Pulmonary artery endothelial cell (primary cell): ENCODE results near the gene LMNTD1. TPM values are rescaled to one million over a fixed set of nuclear protein-coding genes. Genes with fewer than 3 reads are reported as not detected.
"Not testable (repeated sequence)": the region's sequence is repeated elsewhere in the genome, so short reads cannot be mapped to it uniquely, and the experiment has no call there.

Experiments
- DNase-seq: peaks from one replicate; pipeline ENCODE4 v3.0.0-alpha.2; 2011; ENCODE audit warnings: low read depth, low spot score
- total RNA-seq: library from RNA; depleted of rRNA; stranded (reverse); fragments of >200 nt; gene quantifications from 2 replicates; pipeline ENCODE4 v1.2.3, GENCODE V29; 2014

LMNTD1 gene
- total RNA-seq, 1 donor from 2014 or later, result not detected

DNA sequence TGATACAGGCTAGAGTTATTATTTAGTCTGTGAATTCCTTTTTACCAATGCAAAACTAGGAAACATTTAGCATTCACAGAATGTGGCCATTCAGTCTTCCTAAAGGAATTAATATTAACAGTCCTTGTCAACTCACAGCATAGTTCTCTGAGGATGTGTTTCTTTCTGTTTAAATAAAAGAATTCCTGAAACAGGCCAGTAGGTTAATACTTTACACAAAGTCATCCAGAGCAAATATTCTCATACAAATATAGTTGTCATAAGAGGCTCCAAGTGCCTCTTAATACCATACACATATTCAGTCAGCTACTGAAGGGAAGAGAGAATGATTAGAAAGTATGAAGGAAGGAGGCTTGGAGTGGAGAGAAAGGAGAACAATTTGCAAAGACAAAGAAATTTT is 120.1 kb downstream of the LMNTD1 start:
- no peak for DNase-seq

DNA sequence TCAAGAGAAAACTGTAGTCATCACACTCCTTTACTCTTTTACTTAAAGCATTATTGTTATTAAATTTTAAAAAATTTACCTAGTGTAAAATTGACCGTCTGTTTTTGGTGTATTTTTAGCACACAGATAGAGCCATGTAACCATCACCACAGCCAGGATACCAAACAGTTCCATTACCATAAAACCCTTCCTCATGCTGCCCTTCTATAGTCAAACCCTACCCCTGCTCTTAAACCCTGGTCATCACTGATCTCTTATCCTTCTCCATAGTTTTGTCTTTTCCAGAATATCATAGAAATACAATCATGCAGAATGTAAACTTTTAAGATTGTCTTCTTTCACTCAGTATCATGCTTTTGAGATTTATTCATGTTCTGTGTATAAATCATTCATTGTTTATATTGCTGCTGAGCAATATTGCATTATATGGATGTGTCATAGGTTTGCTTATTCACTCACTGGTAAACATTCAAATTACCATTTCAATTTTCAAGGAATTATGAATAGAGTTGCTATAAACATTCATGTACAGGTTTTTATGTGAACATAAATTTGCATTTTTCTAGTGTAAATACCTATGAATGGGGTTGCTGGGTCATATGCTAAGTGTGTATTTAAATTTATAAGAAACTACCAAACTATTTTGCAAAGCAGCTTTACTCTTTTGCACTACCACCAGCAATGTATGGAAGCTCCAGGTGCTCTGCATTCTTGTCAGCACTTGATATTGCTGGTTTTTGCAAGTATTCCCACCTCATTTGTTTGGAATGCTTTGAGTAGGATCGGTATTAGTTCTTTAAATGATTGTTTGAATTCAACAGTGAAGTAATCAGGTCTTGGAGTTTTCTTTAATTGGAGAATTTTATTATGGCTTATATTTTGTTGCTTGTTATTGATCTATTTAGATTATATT is 125.5 kb downstream of the LMNTD1 start:
- no peak for DNase-seq

- DNase-seq, result not testable (repeated sequence)
Observed at GRCh38 chr12:25426821-25427220, 126.3 kb downstream of the LMNTD1 start.
